ENCODE results near the gene NAPG. TPM values are rescaled to one million over a fixed set of nuclear protein-coding genes. Genes with fewer than 3 reads are reported as not detected.

The NAPG gene
- total and polyA plus RNA-seq, 8 donors, result 25.2 to 37.7 (median 29.3) TPM

DNA sequence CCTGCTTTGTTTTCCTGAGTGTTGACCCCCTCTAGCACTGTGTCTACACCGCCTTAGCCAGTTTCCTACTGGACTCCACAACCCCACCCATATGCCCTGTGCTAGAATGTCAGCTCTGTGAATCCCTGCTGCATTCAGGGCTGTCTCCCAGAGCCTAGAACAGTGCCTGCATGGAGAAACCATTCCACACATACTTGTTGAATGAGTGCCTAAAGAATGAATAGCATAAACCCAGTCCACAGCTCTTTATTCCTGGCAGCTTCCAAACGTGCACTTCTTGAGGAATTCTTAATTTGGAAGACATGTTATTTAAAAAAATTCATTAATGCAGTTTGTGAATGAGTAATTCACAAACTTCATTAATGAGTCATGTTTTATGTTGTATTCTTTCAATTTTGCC is 6.5 kb upstream of the NAPG start:
- no peaks in the 10 kb centered on the region for H3K9me3 ChIP-seq
- H3K27ac ChIP-seq, result peak overlapping the region; percentile 15 to 30
- no peak for TF ChIP-seq CTCF (IDR thresholded peaks at IDR 0.05)
- DNase-seq (no peak), ATAC-seq (peak; percentile 18)
- no peak overlapping the region for H3K4me3 ChIP-seq
- H3K36me3 ChIP-seq, result no peaks in the 10 kb centered on the region
- peaks cover 11 to 30% of the 10 kb centered on the region in 2 donors for H3K4me1 ChIP-seq
- intact Hi-C loops (cut with DNase I), result loop anchor here in 1 of 2 donors (10.0 kb wide), 1 partner anchor 505 kb away; no protein-coding TSS in a partner anchor
- H3K27me3 ChIP-seq, result no peaks in the 10 kb centered on the region

DNA sequence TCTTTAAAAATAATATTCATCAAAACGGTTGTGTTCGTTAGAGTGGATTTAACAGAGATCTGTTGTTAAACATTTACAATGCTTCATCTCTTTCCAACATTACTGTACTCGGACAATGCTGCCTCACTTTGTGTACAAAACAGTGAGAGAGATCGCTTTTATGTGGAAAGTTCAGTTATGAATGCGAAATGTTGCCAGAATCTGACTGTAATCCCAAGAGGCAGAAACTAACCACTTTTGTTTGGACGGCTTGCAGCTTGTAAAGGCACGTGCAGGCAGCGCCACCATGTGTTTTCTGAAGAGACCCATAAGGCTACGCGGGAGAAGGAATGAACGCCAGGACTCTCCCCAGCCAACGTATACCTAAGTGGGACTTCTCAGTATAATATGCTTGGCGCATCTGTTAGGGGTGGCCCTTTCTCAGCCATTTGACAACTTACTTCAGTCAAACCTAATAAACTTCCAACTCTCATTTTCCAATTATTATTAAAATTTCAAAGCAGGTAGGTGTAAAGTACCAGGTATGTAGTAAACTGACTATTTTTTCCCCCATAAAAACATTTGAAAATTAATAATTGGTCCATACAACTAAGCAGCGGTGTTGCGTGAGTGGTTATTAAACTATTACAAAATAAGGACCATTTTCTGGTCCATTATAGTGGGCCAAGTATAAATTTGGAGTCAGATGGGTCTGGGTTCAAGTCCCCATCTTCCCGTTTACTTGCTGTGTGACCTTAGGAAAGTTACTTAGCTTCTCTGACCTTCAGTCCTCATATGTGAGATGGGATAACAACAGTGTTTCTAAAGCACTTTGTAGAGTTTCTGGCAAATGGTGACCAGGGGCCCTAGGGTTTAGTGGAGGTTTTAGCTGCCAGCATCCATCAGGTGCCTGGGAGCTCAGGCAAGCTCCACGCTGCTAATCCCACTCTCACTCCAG is 5.6 kb upstream of the NAPG start:
- no peaks in the 10 kb centered on the region for H3K9me3 ChIP-seq
- peak; percentile 65 to 68 for TF ChIP-seq CTCF (IDR thresholded peaks at IDR 0.05)
- no peak overlapping the region for H3K4me3 ChIP-seq
- intact Hi-C loops (cut with DNase I), result loop anchor here in 1 of 2 donors (5.0 to 10.0 kb wide), 2 partner anchors 505 to 548 kb away; no protein-coding TSS in a partner anchor
- peaks cover 15 to 28% of the 10 kb centered on the region in 2 donors for H3K4me1 ChIP-seq
- H3K36me3 ChIP-seq, result no peaks in the 10 kb centered on the region
- H3K27ac ChIP-seq, result peak overlapping the region in 1 of 2 donors; percentile 15
- no peaks in the 10 kb centered on the region for H3K27me3 ChIP-seq
- ATAC-seq (peak; percentile 92), DNase-seq (peak; percentile 86 to 94 (median 88))

DNA sequence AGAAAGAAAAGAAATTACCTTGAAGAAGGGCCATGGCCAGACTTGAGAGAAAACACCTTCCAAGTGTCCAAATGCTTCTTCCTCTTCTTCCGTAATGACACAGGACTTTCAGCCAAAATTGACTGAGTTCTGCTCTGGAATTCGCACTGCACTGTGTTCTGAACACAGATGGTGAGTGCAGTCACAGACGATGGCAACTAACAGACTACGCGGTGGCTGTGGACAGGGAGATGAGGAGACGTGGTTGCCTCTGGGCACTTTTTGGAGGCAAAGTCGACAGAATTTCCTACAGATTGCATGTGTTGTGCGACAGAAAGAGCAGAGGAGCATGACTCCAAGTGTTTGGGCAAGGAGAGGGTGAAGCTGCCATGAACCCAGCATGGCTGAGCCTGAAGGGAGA is 4.3 kb upstream of the NAPG start:
- no peak for TF ChIP-seq CTCF (IDR thresholded peaks at IDR 0.05)
- no peaks in the 10 kb centered on the region for H3K36me3 ChIP-seq
- intact Hi-C loops (cut with DNase I), result loop anchor here in 1 of 2 donors (5.0 kb wide), 1 partner anchor 549 kb away; no protein-coding TSS in a partner anchor
- DNase-seq, result no peak
- no peaks in the 10 kb centered on the region for H3K27me3 ChIP-seq
- H3K27ac ChIP-seq, result no peak overlapping the region
- ATAC-seq, result no peak
- peaks cover 17 to 34% of the 10 kb centered on the region in 2 donors for H3K4me1 ChIP-seq
- no peaks in the 10 kb centered on the region for H3K9me3 ChIP-seq
- H3K4me3 ChIP-seq, result no peak overlapping the region

GRCh38 chr18:10522574-10522973 is 3.3 kb upstream of the NAPG start:
- Histone ChIP-seq H3K4me1 (peaks cover 24 to 44% of the 10 kb centered on the region in 2 donors), H3K27ac (no peak overlapping the region), H3K36me3 (no peaks in the 10 kb centered on the region), H3K27me3 (no peaks in the 10 kb centered on the region), H3K9me3 (no peaks in the 10 kb centered on the region), H3K4me3 (no peak overlapping the region)
- ATAC-seq (no peak), DNase-seq (no peak)
- intact Hi-C loops (cut with DNase I), result loop anchor here in 1 of 2 donors (5.0 kb wide), 1 partner anchor 550 kb away; no protein-coding TSS in a partner anchor
- no peak for TF ChIP-seq CTCF (IDR thresholded peaks at IDR 0.05)

- Histone ChIP-seq H3K4me1 (peaks cover 25 to 48% of the 10 kb centered on the region in 2 donors), H3K36me3 (no peaks in the 10 kb centered on the region), H3K27ac (no peak overlapping the region), H3K9me3 (no peaks in the 10 kb centered on the region), H3K27me3 (no peaks in the 10 kb centered on the region), H3K4me3 (no peak overlapping the region)
- no peak for ATAC-seq
- DNase-seq, result no peak
- no peak for TF ChIP-seq CTCF (IDR thresholded peaks at IDR 0.05)
- intact Hi-C loops (cut with DNase I), result loop anchor here in 1 of 2 donors (5.0 kb wide), 1 partner anchor 551 kb away; no protein-coding TSS in a partner anchor
These were observed 2.3 kb upstream of the NAPG start for GRCh38 chr18:10523544-10523943.

Data from left lung (tissue), 10 donors.